Mesendoderm (in vitro differentiated cells): Measurements from ENCODE around the gene ALDOB. TPM values are rescaled to one million over a fixed set of nuclear protein-coding genes. Genes with fewer than 3 reads are reported as not detected.

Source experiments
- small RNA-seq: library from polyadenylated mRNA; stranded (forward); fragments of <200 nt; extraction: miRNeasy Mini kit (QIAGEN cat#:217004); gene quantifications from one replicate; pipeline ENCODE3, GENCODE V24; 2013; ENCODE audit not compliant: insufficient read depth

ALDOB gene

Small RNA genes within 50 kb of the gene (small RNA-seq; reads per million reads assigned to genes)
- gene AL353621.2: not detected
